Tibial nerve (tissue), 3 donors: Measurements from ENCODE around the gene COA3.

Experiments
- POLR2A ChIP-seq, 2 donors: fragments of 450-650 bp; IDR thresholded peaks; one replicate each; pipeline ENCODE4 v1.6.1; 2017; ENCODE audit warnings: antibody characterized with exemption in 2 of 2, mild to moderate bottlenecking in 2 of 2, moderate library complexity in 2 of 2
- TF ChIP-seq, protein P1 (sequence below), 5 experiments: fragments of 200-600 bp in 3 of 5; fragments of 450-650 bp in 2 of 5; sonication (generic) in 3 of 5; IDR thresholded peaks; one replicate each; pipeline ENCODE4 v1.5.1; 2016 to 2019; ENCODE audit warnings: antibody characterized with exemption in 5 of 5, mild to moderate bottlenecking in 3 of 5, moderate library complexity in 2 of 5

DNA sequence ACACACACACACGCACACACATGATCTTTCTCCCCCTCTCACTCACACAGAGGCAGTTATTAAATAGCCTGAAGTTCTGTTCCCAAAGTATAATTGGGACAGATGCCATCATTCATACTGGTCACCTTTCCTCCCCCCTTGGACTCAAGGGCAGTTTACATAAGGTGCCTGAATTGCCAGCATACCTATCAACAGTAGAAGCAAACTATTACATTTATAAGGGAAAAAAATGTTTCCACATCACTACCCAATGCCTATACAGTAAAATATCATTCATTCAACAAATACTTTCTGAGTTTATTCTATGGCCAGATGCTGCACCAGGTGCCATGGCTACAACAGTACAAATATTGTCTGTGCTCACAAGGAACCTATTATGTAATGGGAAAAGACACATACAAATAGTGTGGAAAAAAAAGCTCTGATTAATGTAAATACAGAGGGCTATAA lies 6.4 kb upstream of the COA3 start:
- TF ChIP-seq, protein P1, sequence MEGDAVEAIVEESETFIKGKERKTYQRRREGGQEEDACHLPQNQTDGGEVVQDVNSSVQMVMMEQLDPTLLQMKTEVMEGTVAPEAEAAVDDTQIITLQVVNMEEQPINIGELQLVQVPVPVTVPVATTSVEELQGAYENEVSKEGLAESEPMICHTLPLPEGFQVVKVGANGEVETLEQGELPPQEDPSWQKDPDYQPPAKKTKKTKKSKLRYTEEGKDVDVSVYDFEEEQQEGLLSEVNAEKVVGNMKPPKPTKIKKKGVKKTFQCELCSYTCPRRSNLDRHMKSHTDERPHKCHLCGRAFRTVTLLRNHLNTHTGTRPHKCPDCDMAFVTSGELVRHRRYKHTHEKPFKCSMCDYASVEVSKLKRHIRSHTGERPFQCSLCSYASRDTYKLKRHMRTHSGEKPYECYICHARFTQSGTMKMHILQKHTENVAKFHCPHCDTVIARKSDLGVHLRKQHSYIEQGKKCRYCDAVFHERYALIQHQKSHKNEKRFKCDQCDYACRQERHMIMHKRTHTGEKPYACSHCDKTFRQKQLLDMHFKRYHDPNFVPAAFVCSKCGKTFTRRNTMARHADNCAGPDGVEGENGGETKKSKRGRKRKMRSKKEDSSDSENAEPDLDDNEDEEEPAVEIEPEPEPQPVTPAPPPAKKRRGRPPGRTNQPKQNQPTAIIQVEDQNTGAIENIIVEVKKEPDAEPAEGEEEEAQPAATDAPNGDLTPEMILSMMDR (IDR thresholded peaks at IDR 0.05) = no peak
- TF ChIP-seq POLR2A (IDR thresholded peaks at IDR 0.05) = no peak
